Cardiac muscle cell (in vitro differentiated cells and primary cell): Measurements from ENCODE around the gene CNN2. TPM values are rescaled to one million over a fixed set of nuclear protein-coding genes. Genes with fewer than 3 reads are reported as not detected.

ENCODE experiments used
- DNase-seq, 2 donors: peaks; one replicate each; pipeline versions ENCODE4 v3.0.0 to v3.0.0-alpha.2; 2010 to 2017; ENCODE audit warnings: low read depth in 1 of 2, low spot score in 1 of 2
- H3K27ac ChIP-seq: fragments of 200-600 bp; sonication (generic); 2 replicates; pipeline ENCODE4 v1.5.1; 2016
- H3K27me3 ChIP-seq: fragments of 200-600 bp; sonication (generic); 2 replicates; pipeline ENCODE4 v1.6.0; 2016; ENCODE audit warnings: control low read depth
- H3K36me3 ChIP-seq: fragments of 200-600 bp; sonication (generic); 2 replicates; pipeline ENCODE4 v1.5.1; 2016; ENCODE audit warnings: control low read depth
- H3K4me1 ChIP-seq: fragments of 200-600 bp; sonication (generic); 2 replicates; pipeline ENCODE4 v1.8.1; 2017; ENCODE audit warnings: low read depth, mild to moderate bottlenecking, mixed run types
- H3K4me3 ChIP-seq: fragments of 200-600 bp; sonication (generic); 2 replicates; pipeline ENCODE4 v1.5.1; 2016; ENCODE audit warnings: mild to moderate bottlenecking
- H3K9me3 ChIP-seq: fragments of 200-600 bp; sonication (generic); 2 replicates; pipeline ENCODE4 v1.5.1; 2017; ENCODE audit warnings: low read depth, mild to moderate bottlenecking, control low read depth
- polyA plus RNA-seq: library from polyadenylated mRNA; unstranded; fragments of >200 nt; fragmentation: Nextera tagmentation; extraction: Ambion mirVana; gene quantifications from 2 replicates; pipeline ENCODE4 v1.2.1, GENCODE V29; 2016
- total RNA-seq: library from RNA; depleted of rRNA; stranded (reverse); fragments of >200 nt; gene quantifications from 2 replicates; pipeline ENCODE4 v1.2.3, GENCODE V29; 2016
- TF ChIP-seq, protein P1 (sequence below): IDR thresholded peaks from 2 replicates; pipeline ENCODE4 v1.5.1; 2012; ENCODE audit warnings: low read depth, mild to moderate bottlenecking, low read length

CNN2 gene
- total and polyA plus RNA-seq, 2 experiments from 2014 or later = 158 to 185 TPM

DNA sequence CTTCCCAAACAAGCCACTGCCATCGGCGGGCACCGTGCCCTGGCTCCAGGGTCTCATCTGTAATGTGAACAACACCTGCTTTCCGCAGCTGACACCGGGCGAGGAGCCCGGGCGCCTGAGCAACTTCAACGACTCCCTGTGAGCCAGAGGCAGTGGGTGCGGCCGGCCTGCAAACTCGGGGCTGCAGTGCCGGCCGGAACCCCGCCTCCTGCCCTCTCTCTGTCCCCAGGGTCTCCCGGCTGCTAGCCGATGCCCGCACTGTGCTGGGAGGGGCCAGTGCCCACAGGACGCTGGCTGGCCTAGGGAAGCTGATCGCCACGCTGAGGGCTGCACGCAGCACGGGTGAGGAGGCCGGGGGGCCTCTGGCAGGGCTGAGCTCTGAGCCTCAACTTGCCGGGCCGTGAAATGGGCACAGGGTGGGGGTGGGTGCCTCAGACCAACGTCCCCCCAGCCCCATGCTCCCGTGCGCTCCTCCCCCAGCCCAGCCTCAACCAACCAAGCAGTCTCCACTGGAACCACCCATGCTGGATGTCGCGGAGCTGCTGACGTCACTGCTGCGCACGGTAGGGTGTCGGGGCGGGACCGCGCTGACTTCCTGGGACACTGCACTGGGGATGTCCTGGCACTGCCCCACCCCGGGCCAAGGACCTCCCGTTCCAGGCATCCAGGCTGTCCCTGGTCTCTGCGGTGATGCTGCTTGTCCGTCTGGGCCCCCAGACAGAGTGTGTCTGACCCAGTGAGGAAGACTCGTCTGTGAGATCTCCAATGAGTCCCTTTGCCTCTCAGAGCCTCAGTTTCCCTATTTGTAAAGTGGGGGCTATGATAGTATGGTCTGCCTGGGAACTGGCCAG is 15.7 kb downstream of the CNN2 start:
- no peak overlapping the region for H3K27ac ChIP-seq
- TF ChIP-seq, protein P1, sequence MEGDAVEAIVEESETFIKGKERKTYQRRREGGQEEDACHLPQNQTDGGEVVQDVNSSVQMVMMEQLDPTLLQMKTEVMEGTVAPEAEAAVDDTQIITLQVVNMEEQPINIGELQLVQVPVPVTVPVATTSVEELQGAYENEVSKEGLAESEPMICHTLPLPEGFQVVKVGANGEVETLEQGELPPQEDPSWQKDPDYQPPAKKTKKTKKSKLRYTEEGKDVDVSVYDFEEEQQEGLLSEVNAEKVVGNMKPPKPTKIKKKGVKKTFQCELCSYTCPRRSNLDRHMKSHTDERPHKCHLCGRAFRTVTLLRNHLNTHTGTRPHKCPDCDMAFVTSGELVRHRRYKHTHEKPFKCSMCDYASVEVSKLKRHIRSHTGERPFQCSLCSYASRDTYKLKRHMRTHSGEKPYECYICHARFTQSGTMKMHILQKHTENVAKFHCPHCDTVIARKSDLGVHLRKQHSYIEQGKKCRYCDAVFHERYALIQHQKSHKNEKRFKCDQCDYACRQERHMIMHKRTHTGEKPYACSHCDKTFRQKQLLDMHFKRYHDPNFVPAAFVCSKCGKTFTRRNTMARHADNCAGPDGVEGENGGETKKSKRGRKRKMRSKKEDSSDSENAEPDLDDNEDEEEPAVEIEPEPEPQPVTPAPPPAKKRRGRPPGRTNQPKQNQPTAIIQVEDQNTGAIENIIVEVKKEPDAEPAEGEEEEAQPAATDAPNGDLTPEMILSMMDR = no peak
- H3K36me3 ChIP-seq = peaks cover 6% of the 10 kb centered on the region
- no peaks in the 10 kb centered on the region for H3K9me3 ChIP-seq
- H3K27me3 ChIP-seq = no peaks in the 10 kb centered on the region
- no peak for DNase-seq
- H3K4me3 ChIP-seq = no peak overlapping the region
- peaks cover 8% of the 10 kb centered on the region for H3K4me1 ChIP-seq

DNA sequence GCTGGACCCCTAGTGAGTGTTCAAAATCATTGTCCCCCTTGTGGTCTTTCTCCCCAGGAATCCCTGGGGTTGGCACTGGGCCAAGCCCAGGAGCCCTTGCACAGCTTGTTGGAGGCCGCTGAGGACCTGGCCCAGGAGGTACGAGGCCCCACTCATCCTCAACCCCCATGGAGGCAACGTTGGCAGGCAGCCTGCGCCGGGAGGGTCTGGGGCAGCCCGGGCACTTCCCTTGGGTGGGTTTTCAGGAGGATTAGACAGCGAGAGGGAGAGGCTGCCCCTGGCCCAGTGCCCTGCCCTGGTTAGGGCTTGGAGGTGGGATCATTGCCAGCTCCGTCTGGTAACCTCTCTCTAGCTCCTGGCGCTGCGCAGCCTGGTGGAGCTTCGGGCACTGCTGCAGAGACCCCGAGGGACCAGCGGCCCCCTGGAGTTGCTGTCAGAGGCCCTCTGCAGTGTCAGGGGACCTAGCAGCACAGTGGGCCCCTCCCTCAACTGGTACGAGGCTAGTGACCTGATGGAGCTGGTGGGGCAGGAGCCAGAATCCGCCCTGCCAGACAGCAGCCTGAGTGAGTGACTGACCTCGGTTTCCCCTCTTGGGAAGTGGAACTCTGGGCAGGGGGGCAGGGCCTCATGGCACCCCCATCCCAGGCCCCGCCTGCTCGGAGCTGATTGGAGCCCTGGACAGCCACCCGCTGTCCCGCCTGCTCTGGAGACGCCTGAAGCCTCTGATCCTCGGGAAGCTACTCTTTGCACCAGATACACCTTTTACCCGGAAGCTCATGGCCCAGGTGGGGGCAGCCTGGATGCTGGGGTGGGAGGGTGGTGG is 16.5 kb downstream of the CNN2 start:
- Histone ChIP-seq H3K36me3 (no peaks in the 10 kb centered on the region), H3K4me3 (no peak overlapping the region), H3K27me3 (no peaks in the 10 kb centered on the region), H3K9me3 (no peaks in the 10 kb centered on the region), H3K27ac (no peak overlapping the region), H3K4me1 (peaks cover 8% of the 10 kb centered on the region)
- TF ChIP-seq, protein P1 = no peak
- no peak for DNase-seq

DNA sequence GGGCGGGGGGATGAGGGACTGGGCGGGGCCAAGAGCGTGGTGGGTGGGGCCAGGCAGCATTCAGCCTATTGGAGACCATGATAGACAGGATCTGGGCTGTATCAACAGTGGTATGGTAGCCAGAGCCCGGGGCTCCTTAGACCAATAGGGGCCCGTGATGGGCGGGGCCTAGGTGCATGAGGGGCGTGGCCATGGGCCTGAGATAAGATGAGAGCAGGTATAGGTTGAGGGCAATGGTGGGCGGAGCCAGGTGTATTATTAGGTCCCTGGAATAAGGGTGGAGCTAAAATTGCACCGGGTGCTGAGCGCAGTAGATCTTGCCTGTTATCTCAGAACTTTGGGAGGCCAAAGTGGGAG is 18.8 kb downstream of the CNN2 start:
- Histone ChIP-seq H3K4me1 (peaks cover 4% of the 10 kb centered on the region), H3K27me3 (no peaks in the 10 kb centered on the region), H3K4me3 (no peak overlapping the region), H3K27ac (no peak overlapping the region), H3K36me3 (no peaks in the 10 kb centered on the region), H3K9me3 (no peaks in the 10 kb centered on the region)
- TF ChIP-seq, protein P1 = no peak
- DNase-seq = no peak

DNA sequence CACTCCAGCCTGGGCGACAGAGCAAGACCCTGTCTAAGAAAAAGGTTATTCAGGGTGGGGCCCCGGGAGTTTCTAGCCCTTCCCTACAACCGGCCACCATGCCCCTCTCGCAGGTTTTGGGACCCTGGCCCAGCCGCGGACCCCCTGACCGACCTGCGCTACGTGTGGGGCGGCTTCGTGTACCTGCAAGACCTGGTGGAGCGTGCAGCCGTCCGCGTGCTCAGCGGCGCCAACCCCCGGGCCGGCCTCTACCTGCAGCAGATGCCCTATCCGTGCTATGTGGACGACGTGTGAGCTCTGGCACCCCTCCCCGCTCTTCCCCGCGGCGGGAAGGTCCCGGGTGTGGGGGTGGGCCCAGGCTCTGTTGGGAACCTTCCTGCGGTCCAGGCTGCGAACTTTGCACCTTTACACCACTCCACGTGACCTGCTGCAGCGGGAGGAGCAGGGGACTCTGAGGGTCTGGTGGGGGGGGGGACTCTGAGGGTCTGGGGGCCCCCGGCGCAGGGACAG is 19.8 kb downstream of the CNN2 start:
- Histone ChIP-seq H3K4me1 (peaks cover 2% of the 10 kb centered on the region), H3K27me3 (no peaks in the 10 kb centered on the region), H3K9me3 (no peaks in the 10 kb centered on the region), H3K27ac (no peak overlapping the region), H3K36me3 (no peaks in the 10 kb centered on the region), H3K4me3 (no peak overlapping the region)
- TF ChIP-seq, protein P1 = no peak
- DNase-seq = no peak

DNA sequence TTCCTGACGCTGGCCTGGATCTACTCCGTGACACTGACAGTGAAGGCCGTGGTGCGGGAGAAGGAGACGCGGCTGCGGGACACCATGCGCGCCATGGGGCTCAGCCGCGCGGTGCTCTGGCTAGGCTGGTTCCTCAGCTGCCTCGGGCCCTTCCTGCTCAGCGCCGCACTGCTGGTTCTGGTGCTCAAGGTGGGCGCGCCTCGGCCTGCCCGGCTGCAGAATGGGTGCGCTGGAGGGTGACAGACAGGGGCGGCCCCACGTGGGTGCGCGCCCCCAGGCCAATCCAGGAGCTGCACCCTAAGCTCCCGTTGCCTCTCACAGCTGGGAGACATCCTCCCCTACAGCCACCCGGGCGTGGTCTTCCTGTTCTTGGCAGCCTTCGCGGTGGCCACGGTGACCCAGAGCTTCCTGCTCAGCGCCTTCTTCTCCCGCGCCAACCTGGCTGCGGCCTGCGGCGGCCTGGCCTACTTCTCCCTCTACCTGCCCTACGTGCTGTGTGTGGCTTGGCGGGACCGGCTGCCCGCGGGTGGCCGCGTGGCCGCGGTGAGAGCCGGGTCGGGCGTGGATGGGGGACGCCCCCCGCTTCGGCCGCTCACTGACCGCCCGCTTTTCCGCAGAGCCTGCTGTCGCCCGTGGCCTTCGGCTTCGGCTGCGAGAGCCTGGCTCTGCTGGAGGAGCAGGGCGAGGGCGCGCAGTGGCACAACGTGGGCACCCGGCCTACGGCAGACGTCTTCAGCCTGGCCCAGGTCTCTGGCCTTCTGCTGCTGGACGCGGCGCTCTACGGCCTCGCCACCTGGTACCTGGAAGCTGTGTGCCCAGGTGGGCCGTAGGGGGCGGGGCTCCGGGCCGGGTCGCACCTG is 20.7 kb downstream of the CNN2 start:
- Histone ChIP-seq H3K4me3 (no peak overlapping the region), H3K36me3 (no peaks in the 10 kb centered on the region), H3K27me3 (no peaks in the 10 kb centered on the region), H3K4me1 (no peaks in the 10 kb centered on the region), H3K9me3 (no peaks in the 10 kb centered on the region), H3K27ac (no peak overlapping the region)
- TF ChIP-seq, protein P1 = no peak
- DNase-seq = no peak
